Measurements from ENCODE around the gene SPRR1A.

The SPRR1A gene

GRCh38 chr1:152972196-152972886 lies 11.5 kb upstream of the SPRR1A start:
- Histone ChIP-seq H3K9ac (ENCODE audit: low read length) (no peak overlapping the region), H3K27ac (ENCODE audit: low read depth, low read length, poor library complexity, severe bottlenecking) (no peak overlapping the region)
- TF ChIP-seq CTCF (IDR thresholded peaks at IDR 0.05; ENCODE audit: low read length) (no peak), EZH2 (IDR thresholded peaks at IDR 0.05; ENCODE audit: borderline replicate concordance, low read length) (no peak)

GRCh38 chr1:152976688-152977087 lies 7.2 kb upstream of the SPRR1A start:
- Histone ChIP-seq H3K4me2 (ENCODE audit: low read length) (no peak overlapping the region), H3K27ac (ENCODE audit: low read depth, low read length, poor library complexity, severe bottlenecking) (no peak overlapping the region), H3K36me3 (ENCODE audit: insufficient read depth, low read length) (no peaks in the 10 kb centered on the region), H3K4me1 (ENCODE audit: insufficient read depth, low read length, severe bottlenecking) (no peaks in the 10 kb centered on the region), H3K27me3 (ENCODE audit: insufficient read depth, low read length) (no peaks in the 10 kb centered on the region), H4K20me1 (ENCODE audit: insufficient read depth, low read length) (no peaks in the 10 kb centered on the region), H3K79me2 (ENCODE audit: insufficient read depth, low read length) (no peaks in the 10 kb centered on the region), H3K4me3 (ENCODE audit: low read depth, low read length, poor library complexity, severe bottlenecking) (no peak overlapping the region), H3K9me2 (ENCODE audit: low read depth, low read length) (no peaks in the 10 kb centered on the region), H3F3A (ENCODE audit: insufficient read depth, low read length) (no peaks in the 10 kb centered on the region), H2AFZ (ENCODE audit: low read length) (no peak overlapping the region), H3K9me3 (ENCODE audit: low read length) (no peaks in the 10 kb centered on the region), H3K9ac (ENCODE audit: low read length) (no peak overlapping the region)
- TF ChIP-seq EZH2 (IDR thresholded peaks at IDR 0.05; ENCODE audit: borderline replicate concordance, low read length) (no peak), CTCF (IDR thresholded peaks at IDR 0.05; ENCODE audit: low read length) (no peak)

More at GRCh38 chr1:152972196-152972886, 11.5 kb upstream of the SPRR1A start:
- Histone ChIP-seq H3K4me1 (ENCODE audit: insufficient read depth, low read length, severe bottlenecking) (no peaks in the 10 kb centered on the region), H2AFZ (ENCODE audit: low read length) (no peak overlapping the region), H3K4me2 (ENCODE audit: low read length) (no peak overlapping the region), H4K20me1 (ENCODE audit: insufficient read depth, low read length) (no peaks in the 10 kb centered on the region), H3K4me3 (ENCODE audit: low read depth, low read length, poor library complexity, severe bottlenecking) (no peak overlapping the region), H3K27me3 (ENCODE audit: insufficient read depth, low read length) (no peaks in the 10 kb centered on the region), H3K9me3 (ENCODE audit: low read length) (no peaks in the 10 kb centered on the region), H3K9me2 (ENCODE audit: low read depth, low read length) (no peaks in the 10 kb centered on the region), H3K36me3 (ENCODE audit: insufficient read depth, low read length) (no peaks in the 10 kb centered on the region), H3F3A (ENCODE audit: insufficient read depth, low read length) (no peaks in the 10 kb centered on the region), H3K79me2 (ENCODE audit: insufficient read depth, low read length) (no peaks in the 10 kb centered on the region)

- Histone ChIP-seq H3K4me2 (ENCODE audit: low read length) (no peak overlapping the region), H2AFZ (ENCODE audit: low read length) (no peak overlapping the region), H3K36me3 (ENCODE audit: insufficient read depth, low read length) (no peaks in the 10 kb centered on the region)
These were observed 6.3 kb upstream of the SPRR1A start for GRCh38 chr1:152977614-152978013.

More at GRCh38 chr1:152977614-152978013, 6.3 kb upstream of the SPRR1A start:
- Histone ChIP-seq H3K9me3 (ENCODE audit: low read length) (no peaks in the 10 kb centered on the region), H3K4me1 (ENCODE audit: insufficient read depth, low read length, severe bottlenecking) (no peaks in the 10 kb centered on the region), H3K79me2 (ENCODE audit: insufficient read depth, low read length) (no peaks in the 10 kb centered on the region), H3K9me2 (ENCODE audit: low read depth, low read length) (no peaks in the 10 kb centered on the region), H4K20me1 (ENCODE audit: insufficient read depth, low read length) (no peaks in the 10 kb centered on the region), H3K4me3 (ENCODE audit: low read depth, low read length, poor library complexity, severe bottlenecking) (no peak overlapping the region), H3F3A (ENCODE audit: insufficient read depth, low read length) (no peaks in the 10 kb centered on the region), H3K27me3 (ENCODE audit: insufficient read depth, low read length) (no peaks in the 10 kb centered on the region), H3K9ac (ENCODE audit: low read length) (no peak overlapping the region), H3K27ac (ENCODE audit: low read depth, low read length, poor library complexity, severe bottlenecking) (no peak overlapping the region)
- TF ChIP-seq EZH2 (IDR thresholded peaks at IDR 0.05; ENCODE audit: borderline replicate concordance, low read length) (no peak), CTCF (IDR thresholded peaks at IDR 0.05; ENCODE audit: low read length) (no peak)

Measured in OCI-LY1 (cell line).